ENCODE measurements around the gene PREP.

The PREP gene

GRCh38 chr6:105397987-105398386 is 4.9 kb downstream of the PREP start:
- DNase-seq (ENCODE audit: low read depth in 3 of 3, low spot score in 1 of 3), result no peak

- no peak for DNase-seq (ENCODE audit: low read depth in 3 of 3, low spot score in 1 of 3)
Observed at GRCh38 chr6:105391705-105392104, 11.2 kb downstream of the PREP start.

- DNase-seq (ENCODE audit: low read depth in 3 of 3, low spot score in 1 of 3), result no peak
Observed at GRCh38 chr6:105389543-105389942, 13.3 kb downstream of the PREP start.

GRCh38 chr6:105388392-105388791 is 14.5 kb downstream of the PREP start:
- DNase-seq (ENCODE audit: low read depth in 3 of 3, low spot score in 1 of 3), result no peak

GRCh38 chr6:105384004-105384403 is 18.9 kb downstream of the PREP start:
- DNase-seq (ENCODE audit: low read depth in 3 of 3, low spot score in 1 of 3), result no peak

- no peak for DNase-seq (ENCODE audit: low read depth in 3 of 3, low spot score in 1 of 3)
Observed at GRCh38 chr6:105382958-105383357, 19.9 kb downstream of the PREP start.

- no peak for DNase-seq (ENCODE audit: low read depth in 3 of 3, low spot score in 1 of 3)
Observed at GRCh38 chr6:105382496-105382895, 20.4 kb downstream of the PREP start.

- DNase-seq (ENCODE audit: low read depth in 3 of 3, low spot score in 1 of 3), result no peak
Observed at GRCh38 chr6:105380634-105381033, 22.2 kb downstream of the PREP start.

- DNase-seq (ENCODE audit: low read depth in 3 of 3, low spot score in 1 of 3), result no peak
Observed at GRCh38 chr6:105375797-105376196, 27.1 kb downstream of the PREP start.

GRCh38 chr6:105374010-105374420 is 28.9 kb downstream of the PREP start:
- no peak for DNase-seq (ENCODE audit: low read depth in 3 of 3, low spot score in 1 of 3)

- DNase-seq (ENCODE audit: low read depth in 3 of 3, low spot score in 1 of 3), result no peak
Observed at GRCh38 chr6:105373481-105373880, 29.4 kb downstream of the PREP start.

GRCh38 chr6:105372849-105373182 is 30.1 kb downstream of the PREP start:
- DNase-seq (ENCODE audit: low read depth in 3 of 3, low spot score in 1 of 3), result no peak

- DNase-seq (ENCODE audit: low read depth in 3 of 3, low spot score in 1 of 3), result no peak
Observed at GRCh38 chr6:105372142-105372848, 30.6 kb downstream of the PREP start.

- no peak for DNase-seq (ENCODE audit: low read depth in 3 of 3, low spot score in 1 of 3)
Observed at GRCh38 chr6:105370351-105370750, 32.5 kb downstream of the PREP start.

GRCh38 chr6:105369145-105369544 is 33.7 kb downstream of the PREP start:
- DNase-seq (ENCODE audit: low read depth in 3 of 3, low spot score in 1 of 3), result no peak

GRCh38 chr6:105364243-105364642 is 38.6 kb downstream of the PREP start:
- DNase-seq (ENCODE audit: low read depth in 3 of 3, low spot score in 1 of 3), result no peak

- no peak for DNase-seq (ENCODE audit: low read depth in 3 of 3, low spot score in 1 of 3)
Observed at GRCh38 chr6:105363100-105363754, 39.7 kb downstream of the PREP start.

- no peak for DNase-seq (ENCODE audit: low read depth in 3 of 3, low spot score in 1 of 3)
Observed at GRCh38 chr6:105359419-105360370, 43.2 kb downstream of the PREP start.

GRCh38 chr6:105357165-105357564 is 45.7 kb downstream of the PREP start:
- DNase-seq (ENCODE audit: low read depth in 3 of 3, low spot score in 1 of 3), result no peak

- no peak for DNase-seq (ENCODE audit: low read depth in 3 of 3, low spot score in 1 of 3)
Observed at GRCh38 chr6:105352037-105352617, 50.8 kb downstream of the PREP start.

- no peak for DNase-seq (ENCODE audit: low read depth in 3 of 3, low spot score in 1 of 3)
Observed at GRCh38 chr6:105348897-105349296, 54.0 kb downstream of the PREP start.

- no peak for DNase-seq (ENCODE audit: low read depth in 3 of 3, low spot score in 1 of 3)
Observed at GRCh38 chr6:105346052-105346451, 56.8 kb downstream of the PREP start.

Data from stimulated activated CD4-positive, alpha-beta T cell treated with anti-CD3 and anti-CD28 coated beads, TNF-alpha, amount 100 ng/mL, for 1 hour (primary cell).